GM21619 (cell line): ENCODE data around the gene PRMT5.
"Not testable (repeated sequence)": the region's sequence is repeated elsewhere in the genome, so short reads cannot be mapped to it uniquely, and the experiment has no call there.

ENCODE experiments used
- ATAC-seq: cut with Tn5 transposase; IDR thresholded peaks from one replicate; pipeline ENCODE4 v1.9.1; 2021; ENCODE audit not compliant: unreplicated experiment

Gene PRMT5

DNA sequence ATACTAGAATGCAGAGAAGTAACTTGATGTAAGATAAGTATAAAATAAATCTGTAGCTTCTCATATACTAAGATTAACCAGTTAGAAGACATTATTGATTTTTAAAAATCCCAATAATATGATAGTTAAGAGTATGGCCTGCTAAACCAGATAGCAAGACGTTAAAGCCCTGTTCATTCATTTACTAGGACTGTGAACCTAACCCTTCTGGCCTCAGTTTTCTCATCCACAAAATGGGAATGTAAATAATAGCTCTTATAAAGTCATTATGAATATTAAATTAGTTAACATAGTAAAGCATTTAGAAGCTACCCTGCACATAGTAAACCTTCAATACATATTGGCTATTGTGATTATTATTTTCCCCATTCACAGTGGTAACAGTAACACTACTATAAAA is 6.0 kb upstream of the PRMT5 start:
- ATAC-seq = no peak

DNA sequence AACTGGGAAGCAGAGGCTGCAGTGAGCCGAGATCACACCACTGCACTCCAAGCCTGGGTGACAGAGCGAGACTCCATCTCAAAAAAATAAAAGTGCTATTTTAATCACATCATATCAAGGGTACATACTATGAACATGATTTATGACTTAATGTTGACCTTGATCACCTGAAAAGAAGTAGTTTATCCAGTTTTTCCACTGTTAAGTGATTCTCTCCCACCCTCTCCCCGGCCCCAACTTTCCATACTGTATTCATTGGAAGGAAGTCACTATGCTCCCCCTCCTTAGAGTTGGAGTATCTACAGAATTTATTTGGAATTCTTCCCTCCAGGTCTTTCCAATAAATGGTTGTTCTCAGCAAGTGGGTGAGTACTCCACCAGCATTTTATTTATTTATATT is 3.0 kb upstream of the PRMT5 start:
- no peak for ATAC-seq

DNA sequence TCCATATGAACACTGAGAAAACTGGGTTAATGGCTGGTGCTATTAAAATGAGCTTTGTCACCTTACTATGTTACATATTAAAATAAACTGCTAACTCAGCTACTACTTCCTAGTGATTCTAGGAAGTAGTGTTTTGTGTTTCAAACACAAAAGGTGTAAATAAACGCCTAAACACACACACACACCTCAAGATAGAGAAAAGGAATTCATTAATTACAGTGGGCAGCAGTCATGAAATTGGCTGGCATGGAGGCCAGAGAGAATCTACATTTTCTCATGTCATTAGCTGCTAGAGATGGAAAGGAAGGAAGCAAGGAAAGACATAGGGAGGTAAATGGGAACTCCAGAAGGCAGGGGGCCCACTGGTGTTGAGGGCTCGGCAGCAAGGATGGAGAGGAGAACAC is 787 bp upstream of the PRMT5 start:
- no peak for ATAC-seq

DNA sequence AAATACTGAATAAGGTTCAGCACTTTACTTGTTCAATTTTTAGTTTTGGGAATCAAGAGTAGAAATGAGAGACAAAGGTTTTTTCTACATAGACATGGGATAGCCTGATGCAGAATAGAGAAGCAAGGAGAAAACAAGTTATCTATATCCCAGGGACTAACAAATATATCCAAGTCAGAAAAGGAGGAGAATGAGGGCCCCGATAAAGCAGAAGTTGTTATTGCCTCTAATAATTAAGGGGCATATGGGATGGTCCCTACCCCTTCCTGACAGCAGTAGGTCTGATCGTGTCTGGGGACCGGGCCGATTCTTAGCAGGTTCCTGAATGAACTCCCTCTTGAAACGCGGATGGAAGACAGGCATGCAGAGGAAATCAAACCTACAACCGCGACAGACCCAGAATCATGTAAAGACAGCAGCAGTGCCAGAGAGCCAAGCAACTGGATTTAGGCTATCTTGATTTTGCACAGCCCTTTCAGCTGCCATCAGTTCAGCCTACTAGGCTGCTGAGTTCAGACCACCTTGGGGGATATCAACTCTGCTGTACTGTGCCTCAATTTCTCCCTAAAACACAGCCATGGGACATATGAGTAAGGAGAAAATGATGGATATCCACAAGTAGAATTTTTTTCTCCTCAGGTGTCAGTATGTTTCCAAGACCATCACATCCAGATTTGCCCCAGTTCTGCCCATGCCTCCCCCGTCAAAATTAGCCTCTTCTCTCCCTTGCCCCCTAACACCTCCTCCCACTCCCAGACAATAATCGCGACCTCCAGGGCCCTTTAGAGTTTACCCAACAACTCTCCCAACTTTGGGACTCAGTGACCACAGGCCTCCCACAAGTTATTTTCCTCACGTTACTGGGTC is 706 bp downstream of the PRMT5 start:
- ATAC-seq = no peak

DNA sequence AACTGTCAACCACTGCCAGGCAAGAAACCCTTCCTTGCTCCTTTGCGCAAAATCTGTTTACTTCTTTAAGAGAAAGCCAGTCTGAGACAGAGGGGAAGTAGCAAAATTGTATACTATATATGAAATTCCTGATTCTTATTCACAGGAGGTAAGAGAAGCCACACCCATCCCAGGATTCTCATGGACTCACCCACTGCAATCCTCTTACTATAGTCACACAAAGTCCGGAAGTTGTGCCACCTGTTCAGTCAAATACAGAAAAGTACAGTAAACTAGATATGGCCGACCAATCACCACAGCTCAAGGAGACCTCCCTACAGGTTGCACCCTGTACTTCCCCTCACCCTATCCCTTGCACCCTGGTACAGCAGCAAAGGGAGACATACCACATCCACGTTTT is 2.9 kb downstream of the PRMT5 start:
- no peak for ATAC-seq

DNA sequence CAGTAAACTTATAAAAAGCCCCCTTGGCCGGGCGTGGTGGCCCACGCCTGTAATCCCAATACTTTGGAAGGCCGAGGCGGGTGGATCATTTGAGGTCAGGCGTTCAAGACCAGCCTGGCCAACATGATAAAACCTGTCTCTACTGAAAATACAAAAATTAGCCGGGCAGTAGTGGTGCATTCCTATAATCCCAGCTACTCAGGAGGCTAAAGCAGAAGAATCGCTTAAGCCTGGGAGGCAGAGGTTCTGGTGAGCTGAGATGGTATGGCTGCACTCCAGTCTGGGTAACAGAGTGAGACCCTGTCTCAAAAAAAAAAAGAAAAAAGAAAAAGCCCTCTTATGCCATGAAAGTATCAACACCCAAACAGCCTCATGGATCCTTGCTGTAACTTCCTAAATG is 3.7 kb downstream of the PRMT5 start:
- no peak for ATAC-seq

DNA sequence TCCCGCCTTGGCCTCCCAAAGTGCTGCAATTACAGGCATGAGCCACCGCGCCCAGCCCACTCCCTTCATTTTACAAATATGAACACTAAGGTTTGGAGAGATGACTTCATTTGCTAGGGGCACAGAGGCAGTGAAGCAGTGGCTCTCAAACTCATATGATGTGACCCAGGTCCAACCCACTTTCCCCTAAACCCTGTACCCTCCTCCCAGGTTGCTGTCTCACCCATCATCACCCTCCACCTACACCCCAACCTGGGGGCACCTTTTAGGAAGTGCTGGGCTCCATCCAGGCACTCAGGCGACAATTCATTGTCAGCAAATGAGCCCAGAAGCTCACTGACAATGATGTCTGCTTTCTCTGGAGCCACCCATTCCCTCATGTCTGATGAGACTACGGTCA is 5.4 kb downstream of the PRMT5 start:
- no peak for ATAC-seq

DNA sequence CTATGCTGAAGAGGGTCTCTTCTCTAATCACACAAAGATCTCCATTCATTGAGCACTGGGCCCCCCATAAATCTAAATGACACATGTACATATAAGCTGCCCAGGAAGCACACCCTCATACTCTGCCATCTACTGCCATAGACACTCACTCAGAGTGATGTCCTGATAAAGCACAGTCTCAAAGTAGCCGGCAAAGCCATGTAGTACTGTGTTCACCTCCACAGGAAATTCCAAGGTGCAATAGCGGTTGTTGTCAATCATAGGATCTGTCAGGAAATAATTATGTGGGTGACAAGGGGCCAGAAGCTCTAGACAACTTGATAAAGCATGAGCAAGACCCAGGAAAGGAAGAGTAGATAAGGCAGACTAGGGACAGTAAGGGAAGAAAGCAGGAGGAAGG is 6.9 kb downstream of the PRMT5 start:
- ATAC-seq = no peak

DNA sequence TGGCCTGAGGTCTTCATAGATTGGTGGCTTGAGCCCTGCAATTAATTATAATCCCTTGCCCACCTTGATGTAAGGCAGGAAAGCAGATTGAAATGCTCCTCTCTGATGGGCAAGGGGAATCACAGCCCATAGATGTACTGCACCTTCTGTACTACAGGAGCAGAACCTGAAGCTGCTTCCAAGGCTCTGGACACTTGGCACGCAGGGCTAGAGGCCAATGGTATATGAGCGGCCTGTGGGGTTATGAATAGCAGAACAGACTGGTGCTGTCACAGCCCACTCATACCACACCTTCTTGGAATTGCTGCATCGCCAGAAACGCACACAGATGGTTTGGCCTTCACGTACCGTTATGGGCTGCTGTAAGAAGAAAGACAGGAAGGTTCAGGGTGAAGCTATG is 8.5 kb downstream of the PRMT5 start:
- no peak for ATAC-seq

DNA sequence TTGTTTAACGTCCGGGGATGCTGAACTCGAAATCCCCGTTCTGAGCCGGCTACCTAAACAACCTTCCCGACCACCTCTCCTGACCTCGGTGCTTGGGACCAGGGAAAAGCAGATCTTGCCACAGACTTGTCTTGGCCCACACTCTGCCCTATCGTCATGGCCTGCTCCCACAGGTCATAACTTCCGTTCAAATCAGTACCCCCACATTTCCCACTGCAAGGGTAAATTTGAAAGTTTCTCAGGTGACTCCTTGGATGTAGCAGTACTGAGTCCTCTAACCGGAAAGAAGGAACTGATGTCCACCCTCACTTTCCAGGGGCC is 9.6 kb downstream of the PRMT5 start:
- peak; percentile 7 for ATAC-seq

DNA sequence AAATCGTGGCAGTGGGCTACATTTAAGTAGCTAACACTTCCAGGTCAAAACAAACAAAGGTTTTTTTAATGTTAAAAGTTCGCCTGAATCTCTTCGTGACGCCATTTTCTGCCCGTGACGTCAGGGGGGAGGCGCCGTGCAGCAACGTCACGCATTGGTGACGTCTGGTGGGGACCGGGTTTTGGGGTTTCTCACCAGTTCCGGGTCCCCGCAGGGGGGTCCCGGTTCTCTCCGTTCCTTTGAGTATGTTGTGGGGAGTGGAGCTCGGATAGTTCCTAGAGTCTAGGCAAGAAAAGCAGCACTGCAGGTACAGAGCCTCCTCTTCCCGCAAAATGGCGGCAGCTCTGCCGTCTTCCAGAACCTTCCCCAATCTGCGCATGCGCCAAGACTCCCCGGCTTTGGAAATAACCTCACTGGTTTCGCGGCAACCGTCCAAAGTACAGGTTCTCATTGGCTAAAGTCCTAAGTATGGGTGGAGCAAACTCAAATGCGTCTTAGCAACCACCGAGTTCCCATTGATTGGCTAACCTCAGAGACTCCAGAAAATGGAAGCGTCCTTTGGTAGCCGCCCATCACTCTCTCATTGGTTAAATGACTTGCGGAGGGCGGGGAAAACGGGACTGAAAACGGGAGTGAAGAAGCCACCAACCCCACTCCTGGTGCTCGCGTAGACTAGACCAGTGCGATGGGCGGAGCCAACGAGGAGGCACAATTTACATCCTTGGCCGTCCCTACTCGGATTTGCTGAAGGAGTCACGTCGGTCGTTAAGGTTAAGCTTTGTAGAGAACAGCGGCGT is 10.2 kb downstream of the PRMT5 start, which contains the start of gene RBM23:
Gene RBM23, minus strand, starts transcription at position 346 of the 797 bp plus-strand sequence.
- peak; percentile 91 for ATAC-seq

DNA sequence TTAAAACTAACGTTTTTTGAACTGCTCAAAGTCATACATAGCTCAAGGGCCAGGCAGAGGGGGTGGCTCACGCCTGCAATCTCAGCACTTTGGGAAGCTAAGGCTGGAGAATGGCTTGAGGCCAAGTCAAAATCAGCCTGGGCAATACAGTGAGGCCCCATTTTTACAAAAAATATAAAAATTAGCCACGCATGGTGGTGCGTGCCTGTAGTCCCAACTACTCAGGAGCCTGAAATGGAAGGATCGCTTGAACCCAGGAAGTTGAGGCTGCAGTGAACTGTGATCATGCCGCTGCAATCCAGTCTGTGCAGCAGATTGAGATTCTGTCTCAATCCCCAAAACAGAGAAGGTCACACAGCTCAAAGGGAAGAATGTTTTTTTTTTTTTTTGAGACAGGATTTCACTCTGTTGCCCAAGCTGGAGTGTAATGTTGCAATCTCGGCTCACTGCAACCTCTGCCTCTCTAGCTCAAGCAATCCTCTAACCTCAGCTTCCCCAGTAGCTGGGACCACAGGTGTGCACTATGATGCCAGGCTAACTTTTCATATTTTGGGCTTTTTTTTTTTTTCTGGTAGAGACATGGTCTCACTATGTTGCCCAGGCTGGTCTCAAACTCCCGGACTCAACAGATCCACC is 13.2 kb downstream of the PRMT5 start:
- no peak for ATAC-seq

DNA sequence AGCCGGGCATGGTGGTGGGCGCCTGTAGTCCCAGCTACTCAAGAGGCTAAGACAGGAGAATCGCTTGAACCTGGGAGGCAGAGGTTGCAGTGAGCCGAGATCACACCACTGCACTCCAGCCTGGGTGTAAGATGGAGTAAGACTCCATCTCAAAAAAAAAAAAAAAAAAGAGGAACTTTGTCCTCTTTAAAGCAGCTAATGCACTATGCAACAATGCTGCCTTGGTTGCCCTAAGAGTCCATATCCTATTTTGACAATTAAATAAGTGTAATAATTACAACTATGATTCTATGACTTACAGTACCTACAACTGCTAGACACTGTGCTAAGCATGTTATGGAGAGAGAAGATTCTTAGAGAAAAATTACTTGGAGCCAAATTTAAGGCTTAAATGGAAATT is 14.3 kb downstream of the PRMT5 start:
- ATAC-seq = not testable (repeated sequence)

DNA sequence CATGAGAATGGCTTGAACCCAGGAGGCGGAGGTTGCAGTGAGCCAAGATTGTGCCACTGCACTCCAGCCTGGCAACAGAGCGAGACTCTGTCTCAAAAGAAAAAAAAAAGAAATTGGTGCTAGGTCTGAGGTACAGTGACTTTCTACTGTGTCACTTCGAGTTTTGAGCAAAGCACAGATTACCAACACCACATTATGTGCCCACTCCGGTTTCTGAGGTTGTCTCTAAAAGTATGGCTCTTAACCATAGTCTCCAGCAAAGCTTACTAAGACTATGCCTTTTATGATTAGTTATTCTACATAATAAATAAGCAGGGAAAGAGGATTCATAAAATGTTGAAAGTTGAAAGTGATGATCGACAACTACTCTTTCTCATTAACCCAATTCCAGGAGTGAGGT is 18.3 kb downstream of the PRMT5 start:
- no peak for ATAC-seq

DNA sequence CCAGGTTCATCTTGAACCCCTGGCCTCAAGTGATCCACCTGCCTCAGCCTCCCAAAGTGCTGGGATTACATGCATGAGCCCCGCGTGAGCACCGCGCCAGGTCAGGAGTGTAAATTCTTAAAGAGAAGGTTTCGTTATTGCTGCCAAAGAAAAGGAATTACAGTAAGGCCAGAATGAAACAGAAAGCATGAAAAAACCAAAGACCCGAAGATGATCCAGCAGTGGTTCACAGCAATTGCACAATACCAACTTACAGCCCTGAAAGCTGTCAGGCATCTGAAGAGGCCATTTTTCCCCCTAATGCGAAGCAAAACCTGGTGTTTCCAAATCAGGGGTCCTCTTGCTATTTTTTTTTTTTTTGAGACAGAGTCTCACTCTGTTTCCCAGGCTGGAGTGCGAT is 20.6 kb downstream of the PRMT5 start:
- no peak for ATAC-seq

DNA sequence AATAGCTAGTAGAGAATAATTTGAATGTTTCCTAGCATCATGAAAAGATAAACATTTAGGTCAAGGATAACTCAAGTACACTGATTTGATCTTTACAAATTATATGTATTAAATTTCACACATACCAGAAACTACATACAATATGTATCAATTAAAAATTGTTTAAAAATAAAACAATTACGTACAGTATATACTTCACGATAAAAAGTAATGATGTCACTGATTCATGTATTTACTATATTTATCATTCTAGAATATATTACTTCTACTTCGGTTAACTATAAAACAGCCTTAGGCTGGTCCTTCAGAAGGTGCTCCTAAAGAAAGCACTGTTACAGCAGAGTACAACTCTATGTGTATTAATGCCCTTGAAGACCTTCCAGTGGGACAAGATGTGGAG is 21.7 kb downstream of the PRMT5 start:
- no peak for ATAC-seq

DNA sequence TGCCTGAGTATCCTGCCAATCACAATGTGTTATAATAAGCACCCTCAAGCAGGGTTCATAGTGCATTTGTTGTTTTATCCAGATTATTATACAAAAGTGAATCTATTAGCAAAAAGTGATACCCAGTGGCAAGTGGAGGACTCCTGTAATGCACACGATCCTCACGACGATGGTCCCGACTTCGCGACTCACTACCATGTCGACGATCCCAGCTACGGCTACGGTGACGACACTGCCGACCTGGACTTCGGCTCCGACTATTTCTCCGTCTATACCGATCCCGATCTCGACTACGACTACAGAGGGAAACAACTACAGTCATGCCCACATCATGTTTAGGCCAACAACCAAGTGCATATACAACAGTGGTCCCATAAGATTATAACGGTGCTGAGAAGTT is 23.1 kb downstream of the PRMT5 start:
- no peak for ATAC-seq

DNA sequence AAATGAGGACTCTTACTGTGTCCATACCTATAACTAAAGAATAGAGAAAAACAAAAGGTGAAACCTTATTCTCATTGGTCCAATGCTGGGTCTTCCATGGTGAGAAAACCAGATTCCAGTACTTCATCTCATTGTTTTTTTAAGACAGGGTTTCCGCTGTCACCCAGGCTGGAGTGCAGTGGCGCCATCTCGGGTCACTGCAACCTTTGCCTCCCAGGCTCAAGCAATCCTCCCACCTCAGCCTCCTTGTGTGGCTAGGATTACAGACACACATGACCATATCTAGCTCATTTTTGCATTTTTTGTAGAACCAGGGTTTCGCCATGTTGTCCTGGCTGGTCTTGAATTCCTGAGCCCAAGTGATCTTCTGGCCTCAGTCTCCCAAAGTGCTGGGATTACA is 23.5 kb downstream of the PRMT5 start:
- ATAC-seq = no peak

DNA sequence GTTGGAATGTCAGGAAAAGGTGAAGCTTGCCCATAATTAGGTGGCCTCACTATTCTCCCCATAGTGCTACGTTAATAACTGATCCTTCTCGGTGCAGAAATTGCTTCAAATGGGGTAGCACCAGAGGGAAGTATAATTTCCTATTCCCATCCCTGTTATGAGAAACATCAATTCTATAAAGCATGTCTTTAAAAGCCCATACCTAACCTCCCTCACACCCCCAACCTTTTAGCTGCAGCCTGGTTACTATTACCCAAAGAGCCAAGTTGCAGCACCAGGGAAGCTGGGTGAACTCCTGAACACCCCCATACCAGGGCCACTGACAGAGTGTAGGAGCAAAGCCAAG is 25.5 kb downstream of the PRMT5 start:
- ATAC-seq = no peak

DNA sequence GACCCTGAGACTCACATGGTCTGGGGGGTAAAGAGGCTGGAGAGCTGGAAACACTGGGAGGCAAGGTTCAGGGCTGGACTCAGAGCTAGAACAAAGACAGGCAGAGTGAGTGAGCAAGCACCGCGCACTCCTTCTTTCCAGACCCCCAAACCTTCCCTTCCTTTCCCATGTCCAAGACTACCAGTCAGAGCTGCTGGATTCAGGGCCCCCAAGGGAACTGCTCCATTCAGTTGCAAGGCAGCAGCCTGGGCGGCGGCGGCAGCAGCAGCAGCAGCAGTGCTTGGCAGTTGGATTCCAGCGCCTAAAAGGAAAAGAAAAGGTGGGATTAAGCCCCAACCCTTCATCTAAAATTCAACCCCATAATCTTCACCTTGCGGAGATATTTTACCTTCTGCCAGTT is 27.4 kb downstream of the PRMT5 start:
- ATAC-seq = no peak

DNA sequence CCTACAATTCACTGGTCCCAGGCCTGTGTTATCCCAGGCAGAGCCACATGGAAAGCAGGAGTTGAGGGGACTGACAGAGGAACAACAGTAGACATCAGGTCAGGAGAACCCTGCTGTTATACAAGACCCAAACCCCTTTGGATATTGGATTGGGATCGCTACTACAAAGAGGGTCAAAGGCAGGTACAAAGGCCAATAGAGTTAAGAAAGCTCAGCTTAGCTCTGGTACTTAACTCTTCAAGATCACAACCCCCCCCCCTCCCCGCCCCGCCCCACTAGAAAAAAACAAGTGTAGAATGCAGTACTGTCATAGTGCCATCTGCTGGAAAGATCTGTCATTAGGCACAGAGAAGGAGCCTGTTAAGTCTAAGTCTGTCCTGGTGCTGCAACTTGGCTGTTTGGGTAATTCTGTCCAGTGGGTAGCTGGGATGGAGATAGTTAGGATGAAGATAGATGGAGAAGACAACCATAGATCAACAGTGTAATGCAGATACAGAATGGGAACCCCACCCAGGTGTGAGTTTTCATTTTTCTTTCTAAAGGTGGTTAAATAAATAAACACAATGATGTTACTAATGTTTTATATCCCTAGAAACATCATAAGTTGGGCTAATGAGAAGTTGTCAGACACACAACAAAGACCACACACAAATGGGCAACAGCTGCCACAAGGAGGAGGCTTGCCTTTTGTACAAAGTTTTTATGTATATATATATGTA is 28.9 kb downstream of the PRMT5 start:
- peak; percentile 57 for ATAC-seq
